Mesothelial cell of epicardium (in vitro differentiated cells): Measurements from ENCODE around the gene GFOD1. TPM values are rescaled to one million over a fixed set of nuclear protein-coding genes. Genes with fewer than 3 reads are reported as not detected.

Source experiments
- DNase-seq, 2 experiments: peaks; one replicate each; pipeline ENCODE4 v3.0.0; 2021; ENCODE audit warnings: low spot score in 2 of 2; ENCODE audit not compliant: unreplicated experiment in 2 of 2
- H3K27ac Mint-ChIP-seq: 2 replicates; pipeline ENCODE4 v1.8.0; 2021; ENCODE audit warnings: mixed read lengths
- H3K27me3 Mint-ChIP-seq: 2 replicates; pipeline ENCODE4 v1.8.0; 2021; ENCODE audit warnings: low read depth, mixed read lengths
- H3K36me3 Mint-ChIP-seq: 2 replicates; pipeline ENCODE4 v1.8.0; 2021; ENCODE audit warnings: mixed read lengths
- H3K4me1 Mint-ChIP-seq: 2 replicates; pipeline ENCODE4 v1.8.0; 2021; ENCODE audit warnings: mixed read lengths
- H3K4me3 Mint-ChIP-seq: 2 replicates; pipeline ENCODE4 v1.8.0; 2021; ENCODE audit warnings: mild to moderate bottlenecking, moderate library complexity, mixed read lengths
- H3K9me3 Mint-ChIP-seq: 2 replicates; pipeline ENCODE4 v1.8.0; 2021; ENCODE audit warnings: mixed read lengths
- total RNA-seq: library from RNA; stranded (reverse); gene quantifications from 3 replicates; pipeline ENCODE4 v1.2.1, GENCODE V29; 2021
- TF ChIP-seq, protein P1 (sequence below): fragments of 200-600 bp; sonication (generic); IDR thresholded peaks from one replicate; pipeline ENCODE4 v1.5.0; 2021; ENCODE audit warnings: antibody characterized with exemption; ENCODE audit not compliant: unreplicated experiment

GFOD1 gene
- total RNA-seq, 1 donor from 2014 or later, result 4.8 TPM

GRCh38 chr6:13508711-13509705 lies 21.6 kb upstream of the GFOD1 start:
- Mint-ChIP-seq H3K27ac (peak overlapping the region; percentile 51), H3K9me3 (no peaks in the 10 kb centered on the region), H3K4me3 (no peak overlapping the region), H3K27me3 (no peaks in the 10 kb centered on the region), H3K4me1 (peaks cover 8% of the 10 kb centered on the region), H3K36me3 (no peaks in the 10 kb centered on the region)
- TF ChIP-seq, protein P1, sequence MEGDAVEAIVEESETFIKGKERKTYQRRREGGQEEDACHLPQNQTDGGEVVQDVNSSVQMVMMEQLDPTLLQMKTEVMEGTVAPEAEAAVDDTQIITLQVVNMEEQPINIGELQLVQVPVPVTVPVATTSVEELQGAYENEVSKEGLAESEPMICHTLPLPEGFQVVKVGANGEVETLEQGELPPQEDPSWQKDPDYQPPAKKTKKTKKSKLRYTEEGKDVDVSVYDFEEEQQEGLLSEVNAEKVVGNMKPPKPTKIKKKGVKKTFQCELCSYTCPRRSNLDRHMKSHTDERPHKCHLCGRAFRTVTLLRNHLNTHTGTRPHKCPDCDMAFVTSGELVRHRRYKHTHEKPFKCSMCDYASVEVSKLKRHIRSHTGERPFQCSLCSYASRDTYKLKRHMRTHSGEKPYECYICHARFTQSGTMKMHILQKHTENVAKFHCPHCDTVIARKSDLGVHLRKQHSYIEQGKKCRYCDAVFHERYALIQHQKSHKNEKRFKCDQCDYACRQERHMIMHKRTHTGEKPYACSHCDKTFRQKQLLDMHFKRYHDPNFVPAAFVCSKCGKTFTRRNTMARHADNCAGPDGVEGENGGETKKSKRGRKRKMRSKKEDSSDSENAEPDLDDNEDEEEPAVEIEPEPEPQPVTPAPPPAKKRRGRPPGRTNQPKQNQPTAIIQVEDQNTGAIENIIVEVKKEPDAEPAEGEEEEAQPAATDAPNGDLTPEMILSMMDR, result no peak
- DNase-seq, result no peak

- Mint-ChIP-seq H3K27me3 (no peaks in the 10 kb centered on the region), H3K9me3 (no peaks in the 10 kb centered on the region), H3K4me3 (no peak overlapping the region), H3K36me3 (no peaks in the 10 kb centered on the region), H3K27ac (no peak overlapping the region), H3K4me1 (peaks cover 8% of the 10 kb centered on the region)
- no peak for DNase-seq
- TF ChIP-seq, protein P1, result no peak
Observed at GRCh38 chr6:13507306-13507860, 20.0 kb upstream of the GFOD1 start.

- Mint-ChIP-seq H3K9me3 (peaks cover 5% of the 10 kb centered on the region), H3K27ac (no peak overlapping the region), H3K27me3 (no peaks in the 10 kb centered on the region)
Observed at GRCh38 chr6:13505345-13505734, 17.9 kb upstream of the GFOD1 start.

GRCh38 chr6:13504611-13505344 lies 17.4 kb upstream of the GFOD1 start:
- no peak overlapping the region for H3K27ac Mint-ChIP-seq
- H3K9me3 Mint-ChIP-seq, result peaks cover 5% of the 10 kb centered on the region
- H3K4me1 Mint-ChIP-seq, result peaks cover 8% of the 10 kb centered on the region
- H3K27me3 Mint-ChIP-seq, result no peaks in the 10 kb centered on the region
- TF ChIP-seq, protein P1, result no peak
- H3K36me3 Mint-ChIP-seq, result no peaks in the 10 kb centered on the region
- DNase-seq, result no peak
- H3K4me3 Mint-ChIP-seq, result no peak overlapping the region

More at GRCh38 chr6:13505345-13505734, 17.9 kb upstream of the GFOD1 start:
- DNase-seq, result no peak
- Mint-ChIP-seq H3K4me1 (peaks cover 8% of the 10 kb centered on the region), H3K4me3 (no peak overlapping the region), H3K36me3 (no peaks in the 10 kb centered on the region)
- TF ChIP-seq, protein P1, result no peak

GRCh38 chr6:13500915-13501314 lies 13.5 kb upstream of the GFOD1 start:
- no peak overlapping the region for H3K27ac Mint-ChIP-seq
- no peak for DNase-seq
- H3K9me3 Mint-ChIP-seq, result peaks cover 5% of the 10 kb centered on the region
- H3K36me3 Mint-ChIP-seq, result no peaks in the 10 kb centered on the region
- TF ChIP-seq, protein P1, result no peak
- no peaks in the 10 kb centered on the region for H3K27me3 Mint-ChIP-seq
- peaks cover 4% of the 10 kb centered on the region for H3K4me1 Mint-ChIP-seq
- no peak overlapping the region for H3K4me3 Mint-ChIP-seq
